G401 (cell line): ENCODE measurements around the gene WDR27. TPM values are rescaled to one million over a fixed set of nuclear protein-coding genes. Genes with fewer than 3 reads are reported as not detected.
A peak's percentile ranks its signal among the peaks of the same experiment; 100 is the strongest.

ENCODE experiments used
- DNase-seq: peaks from one replicate; pipeline ENCODE4 v3.0.0-alpha.2; 2015; ENCODE audit warnings: low spot score
- in situ Hi-C: cut with HindIII; loops from 2 replicates; pipeline ENCODE4 v1.10.0; 2016; ENCODE audit warnings: low sequenced_read_pairs, mixed read lengths
- total RNA-seq: library from RNA; depleted of rRNA; stranded (reverse); fragments of >200 nt; shearing (Covaris generic); gene quantifications from 2 replicates; pipeline ENCODE4 v1.2.3, GENCODE V29; 2014; rRNA removed

WDR27 gene
- 12.1 and 20.9 TPM in 2 replicates for total RNA-seq

- in situ Hi-C loops = no loop called here
- peak; percentile 92 for DNase-seq
Measured at GRCh38 chr6:169701954-169702839, at the start of gene WDR27, which contains the start of gene C6orf120. Gene WDR27 (minus strand): TSS chr6:169702029. CDS start chr6:169689005, 13,024 bp downstream. Gene C6orf120 (plus strand): TSS chr6:169702126. CDS start chr6:169702460, 334 bp downstream.

DNA sequence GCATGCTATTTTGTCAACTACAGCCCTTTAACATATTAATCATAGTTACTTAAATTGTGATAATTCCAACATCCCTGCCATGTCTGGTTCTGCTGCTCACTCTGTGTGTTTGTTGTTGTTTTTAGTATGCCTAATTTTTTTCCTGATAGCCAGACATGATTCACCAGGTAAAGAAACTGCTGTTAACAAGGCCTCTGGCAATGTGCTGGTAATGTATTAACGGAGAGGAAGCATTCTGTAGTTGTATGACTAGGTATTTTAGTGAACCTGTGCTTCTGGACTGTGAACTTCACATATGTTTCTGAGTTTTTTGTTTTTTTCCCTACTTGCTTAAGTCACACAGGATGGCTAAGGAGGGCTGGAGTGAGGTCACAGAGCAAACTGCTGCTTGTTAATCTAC, 44.7 kb upstream of the WDR27 start:
- in situ Hi-C loops = loop anchor here (10.0 kb wide), 1 partner anchor 148 kb away; no protein-coding TSS in a partner anchor
- DNase-seq = no peak

DNA sequence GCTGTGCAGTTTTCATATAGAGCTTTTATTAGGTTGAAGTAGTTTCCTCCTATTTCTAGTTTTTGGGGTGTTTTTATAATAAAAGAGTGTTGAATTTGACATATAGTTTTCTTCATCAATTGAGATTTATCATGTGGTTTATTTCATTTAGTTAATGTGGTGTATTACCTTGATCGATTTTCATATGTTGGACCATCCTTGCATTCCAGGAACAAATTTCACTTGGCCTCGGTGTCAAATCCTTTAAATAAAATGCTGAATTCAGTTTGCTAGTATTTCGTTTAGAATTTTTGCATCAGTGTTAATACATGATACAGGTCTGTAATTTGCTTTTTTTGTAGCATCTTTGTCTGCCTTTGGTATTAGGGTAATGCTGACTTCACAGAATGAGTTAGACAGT, 43.6 kb upstream of the WDR27 start:
- DNase-seq = no peak
- in situ Hi-C loops = loop anchor here (10.0 kb wide), 1 partner anchor 149 kb away; no protein-coding TSS in a partner anchor

- in situ Hi-C loops = loop anchor here (10.0 kb wide), 1 partner anchor 153 kb away; no protein-coding TSS in a partner anchor
- no peak for DNase-seq
Measured at GRCh38 chr6:169741344-169741743, 39.5 kb upstream of the WDR27 start.

GRCh38 chr6:169738976-169739529, 37.2 kb upstream of the WDR27 start:
- in situ Hi-C loops = no loop called here
- DNase-seq = no peak

DNA sequence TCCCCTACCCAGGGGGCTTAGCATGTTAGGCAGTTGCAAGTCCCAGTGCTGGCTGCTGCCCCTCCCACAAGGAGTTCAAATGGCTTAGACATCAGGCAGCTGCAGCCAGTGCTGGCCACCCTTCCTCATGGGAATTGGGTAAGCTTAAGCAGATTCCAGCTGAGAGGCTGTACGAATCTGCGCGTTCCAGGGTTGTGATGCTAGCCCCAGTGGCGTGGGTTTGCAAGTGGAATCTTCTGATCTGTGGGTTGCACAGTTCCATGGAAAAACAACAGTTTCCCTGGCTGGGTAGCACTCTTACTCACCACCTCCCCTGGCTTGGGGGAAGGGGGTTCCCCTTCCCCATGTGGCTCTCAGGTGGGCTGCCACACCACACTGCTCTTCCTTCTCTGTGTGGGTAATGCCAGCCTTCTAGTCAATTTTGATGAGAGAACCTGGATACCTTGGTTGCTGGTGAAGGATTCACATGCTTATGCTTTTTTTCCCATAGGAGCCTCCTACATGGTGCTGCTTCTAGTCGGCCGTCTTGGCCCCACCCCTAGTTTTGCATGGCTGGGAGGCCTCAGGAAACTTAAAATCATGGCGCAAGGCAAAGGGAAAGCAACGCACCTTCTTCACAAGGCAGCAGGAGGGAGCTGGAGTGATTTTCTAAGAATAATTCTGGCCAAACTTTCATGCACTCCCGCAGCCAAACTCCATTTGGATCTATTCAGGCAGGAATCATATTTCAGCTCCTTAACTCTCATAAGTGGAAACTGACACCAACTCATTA, 36.6 kb upstream of the WDR27 start:
- DNase-seq = no peak
- in situ Hi-C loops = no loop called here

GRCh38 chr6:169729961-169730360, 28.1 kb upstream of the WDR27 start:
- in situ Hi-C loops = no loop called here
- no peak for DNase-seq

DNA sequence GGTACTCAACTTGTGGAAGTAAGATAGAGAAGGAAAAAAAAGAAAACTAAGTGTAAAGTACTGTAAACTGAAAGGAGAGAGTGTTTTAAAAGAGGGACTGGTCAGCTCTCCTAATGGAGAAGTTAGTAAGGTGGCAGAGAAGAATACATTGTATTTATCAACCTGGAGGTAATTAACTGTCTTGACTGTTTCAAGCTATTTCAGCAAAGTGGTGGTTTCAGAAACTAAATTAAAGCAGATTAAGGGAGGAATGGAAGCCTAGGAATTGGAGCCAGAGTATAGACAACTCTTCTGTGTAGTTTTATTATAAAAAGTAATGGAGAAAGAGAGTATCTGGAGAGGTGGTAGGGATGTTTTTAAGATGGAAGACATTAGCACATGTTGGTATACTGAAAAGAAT, 25.1 kb upstream of the WDR27 start:
- DNase-seq = no peak
- in situ Hi-C loops = no loop called here

- in situ Hi-C loops = no loop called here
- no peak for DNase-seq
Measured at GRCh38 chr6:169726049-169726400, 24.2 kb upstream of the WDR27 start.

DNA sequence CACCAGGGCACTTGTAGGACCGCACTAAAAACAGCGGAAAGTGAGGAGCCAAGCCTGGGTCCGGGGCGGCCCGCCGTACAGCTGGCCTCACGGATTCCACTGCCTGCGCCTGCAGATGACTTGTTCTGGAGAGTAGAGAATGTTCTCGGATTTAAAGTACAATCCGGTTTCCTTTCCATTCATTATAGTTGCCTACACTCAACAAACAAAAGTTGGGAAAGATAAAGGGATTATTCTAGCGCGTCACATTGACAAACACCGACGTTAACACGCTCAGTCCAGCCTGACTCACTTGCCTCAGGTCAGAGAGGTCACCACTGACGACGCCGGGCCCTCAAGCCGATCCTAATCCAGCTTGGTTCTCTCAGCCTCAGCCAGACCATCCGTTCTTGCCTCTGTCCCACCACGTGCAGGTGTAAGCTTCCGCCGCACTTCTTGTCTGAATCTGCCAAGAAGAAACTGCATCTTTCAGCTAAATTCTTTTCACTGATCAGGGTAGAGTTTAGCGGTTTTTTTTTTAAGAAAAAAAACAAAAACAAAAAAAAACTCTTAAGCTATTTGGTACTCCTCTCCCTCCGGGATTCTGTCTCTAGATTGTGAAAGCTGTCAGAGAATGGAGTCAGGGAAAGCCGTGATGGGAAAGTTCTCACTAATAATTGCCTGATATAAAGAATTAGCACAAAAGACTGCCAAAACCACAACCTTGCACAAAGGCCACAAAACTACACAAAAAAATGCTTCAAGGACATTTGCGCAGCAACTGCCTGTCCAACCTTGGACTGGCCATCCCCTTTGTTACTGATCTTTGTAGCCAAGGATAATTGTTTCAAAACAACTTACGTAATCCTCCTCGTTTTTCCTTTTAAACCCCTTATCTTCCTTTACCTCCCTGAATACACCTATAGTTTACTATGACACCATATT, 23.6 kb upstream of the WDR27 start:
- DNase-seq = peak; percentile 48
- in situ Hi-C loops = no loop called here

DNA sequence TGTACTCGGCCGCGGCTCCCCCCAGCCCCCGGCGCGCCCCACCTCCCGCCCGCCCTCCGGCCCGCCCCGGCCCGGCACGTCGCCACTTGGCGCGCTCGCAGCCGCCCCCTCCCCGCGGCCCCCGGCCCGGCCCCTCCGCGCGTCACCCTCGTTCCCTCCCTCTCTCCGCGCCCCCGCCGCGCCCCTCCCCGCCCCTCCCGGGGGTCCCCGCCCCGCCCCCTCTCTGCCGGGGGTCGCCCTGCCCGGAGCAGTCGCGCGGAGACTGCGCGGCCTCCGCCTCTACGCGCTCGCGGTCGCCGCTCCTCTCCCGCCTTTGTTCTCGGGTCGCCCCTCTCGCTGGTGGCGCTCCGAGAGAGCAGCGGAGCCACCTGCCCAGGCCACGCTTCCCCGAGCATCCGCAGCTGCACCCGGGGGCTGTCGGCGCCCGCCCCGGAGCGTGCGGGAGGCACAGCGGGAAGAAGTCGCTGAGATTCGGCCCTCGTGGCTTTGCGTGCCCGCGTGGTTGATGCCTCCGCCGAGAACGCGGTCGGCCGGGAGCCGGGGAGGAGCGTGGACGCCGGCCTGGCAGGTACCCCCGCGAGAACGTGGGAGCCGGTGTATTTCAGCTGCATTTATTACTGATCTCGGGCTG, 22.8 kb upstream of the WDR27 start, which contains the start of gene PHF10:
TSS of gene PHF10 (minus strand) at position 7 of the 631 bp plus-strand sequence. CDS start 569 bp downstream, outside the sequence.
- peak; percentile 43 for DNase-seq
- in situ Hi-C loops = no loop called here

GRCh38 chr6:169723991-169724493, 22.2 kb upstream of the WDR27 start:
- DNase-seq = peak; percentile 33
- in situ Hi-C loops = no loop called here

GRCh38 chr6:169723200-169723909, 21.5 kb upstream of the WDR27 start:
- peak; percentile 70 for DNase-seq
- in situ Hi-C loops = no loop called here

DNA sequence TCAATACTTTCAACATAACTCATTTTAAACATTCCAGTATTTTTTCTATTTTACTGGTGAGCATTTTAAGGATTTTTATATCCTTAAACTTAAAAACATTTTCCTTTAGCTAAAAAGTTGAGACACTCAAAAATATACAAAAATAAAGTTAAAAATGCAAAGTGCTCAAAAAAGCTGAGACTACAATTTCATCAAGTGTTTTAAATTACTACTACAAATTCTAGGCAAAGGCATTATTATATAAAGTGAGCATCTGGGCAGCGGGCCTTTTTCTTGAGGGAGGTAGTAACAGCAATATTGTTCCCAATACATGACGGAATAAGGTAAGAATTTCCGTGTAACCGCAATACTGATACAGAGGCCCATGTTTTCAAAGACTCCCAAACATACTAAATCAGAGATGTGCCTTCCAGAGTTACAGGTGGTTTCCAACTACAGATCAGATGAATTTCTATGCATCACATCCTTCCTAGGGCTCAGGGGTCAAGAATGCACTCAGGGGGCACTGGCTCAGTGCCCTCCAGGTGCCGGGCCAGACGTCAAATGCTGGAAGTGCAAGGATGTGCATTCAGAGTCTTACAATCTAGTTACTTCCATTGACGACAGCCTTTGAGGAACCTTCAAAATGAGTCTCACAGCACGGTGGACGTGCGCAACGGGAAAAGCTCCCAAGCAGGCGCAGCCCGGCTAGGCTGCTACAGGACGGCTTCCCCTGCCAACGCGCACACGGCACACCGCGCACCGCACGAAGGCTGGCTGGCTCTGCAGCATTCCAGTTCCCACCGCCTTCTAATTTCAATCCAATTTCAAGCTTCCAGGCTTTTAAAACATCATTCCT, 20.8 kb upstream of the WDR27 start:
- in situ Hi-C loops = no loop called here
- peak; percentile 30 for DNase-seq

- in situ Hi-C loops = no loop called here
- DNase-seq = no peak
Measured at GRCh38 chr6:169720207-169720855, 18.5 kb upstream of the WDR27 start.

DNA sequence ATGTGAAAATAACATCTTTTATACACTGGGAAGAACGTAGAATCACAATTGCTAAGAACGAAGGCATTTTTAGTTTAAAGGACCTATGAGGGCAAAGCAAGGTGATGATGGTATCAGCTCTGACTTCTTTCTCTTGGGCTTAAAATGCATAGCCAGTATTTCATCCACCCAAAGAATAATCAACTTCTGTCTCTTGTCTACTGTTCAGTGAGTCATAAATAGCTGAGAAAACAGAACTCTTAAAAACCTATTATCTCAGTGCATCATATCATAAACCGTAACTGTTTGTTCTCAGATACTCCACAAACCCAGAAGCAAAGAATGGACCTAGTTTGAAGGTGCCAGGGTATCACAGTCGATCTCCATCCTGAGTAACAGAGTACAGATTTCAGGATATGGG, 17.3 kb upstream of the WDR27 start:
- in situ Hi-C loops = no loop called here
- DNase-seq = no peak
